ENCODE results near the gene FBRS.

- TF ChIP-seq CTCF (IDR thresholded peaks at IDR 0.05; ENCODE audit: poor library complexity) (no peak), EZH2 (IDR thresholded peaks at IDR 0.05; ENCODE audit: borderline replicate concordance) (no peak), EZH2phosphoT487 (IDR thresholded peaks at IDR 0.05; ENCODE audit: low read depth, severe bottlenecking, unreplicated experiment) (no peak)
These were observed 45.7 kb downstream of the FBRS start for GRCh38 chr16:30703971-30704370.
